ENCODE data around the gene STAT5A.

The STAT5A gene

DNA sequence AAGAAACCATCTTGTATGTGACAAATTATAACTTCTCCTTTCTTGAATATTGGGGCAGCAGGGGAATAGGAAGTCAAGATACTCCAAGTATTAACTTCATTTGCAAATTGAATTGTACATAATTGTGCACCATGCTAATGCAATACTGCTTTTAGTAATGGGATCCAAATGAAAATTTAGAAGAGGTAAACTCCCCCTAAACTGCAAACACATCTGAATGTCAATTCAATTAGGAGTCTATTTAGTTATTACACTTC is 16.6 kb upstream of the STAT5A start:
- peaks cover 2% of the 10 kb centered on the region for H3K4me1 ChIP-seq (ENCODE audit: control insufficient read depth, insufficient read depth, low read depth, low read length)
- peaks cover 12% of the 10 kb centered on the region for H3K79me1 ChIP-seq (replicated peaks; ENCODE audit: low read length, poor library complexity, severe bottlenecking)
- H2BK120ac ChIP-seq (ENCODE audit: low read depth, low read length) = no peak overlapping the region
- H3K4ac ChIP-seq (ENCODE audit: low read depth in 1 of 2, low read length in 2 of 2) = no peak overlapping the region
- no peaks in the 10 kb centered on the region for H3K27me3 ChIP-seq (ENCODE audit: control insufficient read depth in 1 of 2, insufficient read depth in 1 of 2, low read length in 2 of 2)
- H4K91ac ChIP-seq (ENCODE audit: low read length) = no peak overlapping the region
- no peak overlapping the region for H2BK5ac ChIP-seq (ENCODE audit: low read depth, low read length, poor library complexity, severe bottlenecking)
- H2BK15ac ChIP-seq (ENCODE audit: low read depth, poor library complexity, severe bottlenecking) = no peak overlapping the region
- no peak overlapping the region for H2AK5ac ChIP-seq (ENCODE audit: low read length, severe bottlenecking)
- no peak overlapping the region for H3K23ac ChIP-seq (ENCODE audit: low read length in 2 of 2)
- no peak overlapping the region for H3K4me2 ChIP-seq (ENCODE audit: low read length, poor library complexity, severe bottlenecking)
- H2BK12ac ChIP-seq (ENCODE audit: low read length in 2 of 2) = no peak overlapping the region
- no peak overlapping the region for H4K8ac ChIP-seq (ENCODE audit: low read length)
- H3K14ac ChIP-seq (ENCODE audit: low read length in 2 of 2) = no peak overlapping the region
- no peak overlapping the region for H2AFZ ChIP-seq (ENCODE audit: low read depth, low read length)
- H3K18ac ChIP-seq (ENCODE audit: low read depth in 1 of 2, low read length in 2 of 2) = no peak overlapping the region
- H3K27ac ChIP-seq (ENCODE audit: low read length, poor library complexity, severe bottlenecking) = no peak overlapping the region
- H3K9ac ChIP-seq (ENCODE audit: low read length) = no peak overlapping the region
- no peak for DNase-seq
- H3K9me3 ChIP-seq (ENCODE audit: control insufficient read depth, low read length) = no peaks in the 10 kb centered on the region
- no peaks in the 10 kb centered on the region for H3K36me3 ChIP-seq (ENCODE audit: control insufficient read depth in 1 of 2, insufficient read depth in 2 of 2, low read depth in 1 of 2, low read length in 2 of 2)
- no peak overlapping the region for H3K4me3 ChIP-seq (ENCODE audit: insufficient read depth in 1 of 2, low read depth in 1 of 2, low read length in 2 of 2)

DNA sequence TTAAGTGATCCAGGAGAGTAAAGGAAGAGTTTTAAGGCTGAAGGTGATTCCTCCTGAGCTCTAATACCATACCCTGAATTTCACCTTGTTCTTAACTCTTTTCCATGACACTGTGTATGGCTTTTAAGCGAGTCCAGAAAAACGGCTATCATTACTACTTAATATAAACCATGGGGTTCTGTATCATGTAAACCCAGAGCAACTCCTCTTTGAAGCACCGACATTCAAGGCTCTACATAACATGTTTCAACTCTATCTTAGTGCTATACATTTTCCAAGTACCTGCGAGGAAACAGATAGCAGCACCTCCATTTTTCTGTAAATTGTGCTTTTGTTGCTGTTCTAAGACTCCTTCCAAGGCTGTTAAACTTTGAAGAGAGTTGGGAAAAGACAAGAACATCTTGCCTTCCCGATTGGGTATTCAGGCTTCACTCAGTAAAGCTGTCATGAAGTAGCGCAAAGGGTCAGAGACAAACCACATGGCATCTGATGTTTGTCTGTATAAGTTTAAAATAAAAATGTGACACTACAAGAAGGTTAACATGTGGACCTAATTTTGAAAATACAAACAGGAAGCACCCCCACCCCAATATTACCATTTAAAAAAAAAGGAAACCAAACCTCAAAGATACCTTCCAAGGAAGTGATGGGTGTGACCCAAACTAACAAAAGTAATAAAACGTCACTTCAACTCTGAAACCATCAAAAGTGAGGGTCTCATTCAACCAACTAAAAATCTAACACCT is 16.0 kb upstream of the STAT5A start:
- Histone ChIP-seq H2AK5ac (ENCODE audit: low read length, severe bottlenecking) (no peak overlapping the region), H4K91ac (ENCODE audit: low read length) (no peak overlapping the region), H3K4me2 (ENCODE audit: low read length, poor library complexity, severe bottlenecking) (no peak overlapping the region), H3K14ac (ENCODE audit: low read length in 2 of 2) (no peak overlapping the region), H2BK12ac (ENCODE audit: low read length in 2 of 2) (no peak overlapping the region), H3K4me3 (ENCODE audit: insufficient read depth in 1 of 2, low read depth in 1 of 2, low read length in 2 of 2) (no peak overlapping the region), H3K79me1 (replicated peaks; ENCODE audit: low read length, poor library complexity, severe bottlenecking) (peaks cover 12% of the 10 kb centered on the region), H2BK5ac (ENCODE audit: low read depth, low read length, poor library complexity, severe bottlenecking) (no peak overlapping the region), H3K27me3 (ENCODE audit: control insufficient read depth in 1 of 2, insufficient read depth in 1 of 2, low read length in 2 of 2) (no peaks in the 10 kb centered on the region), H3K23ac (ENCODE audit: low read length in 2 of 2) (no peak overlapping the region), H2AFZ (ENCODE audit: low read depth, low read length) (no peak overlapping the region), H4K8ac (ENCODE audit: low read length) (no peak overlapping the region), H2BK15ac (ENCODE audit: low read depth, poor library complexity, severe bottlenecking) (no peak overlapping the region), H3K9me3 (ENCODE audit: control insufficient read depth, low read length) (no peaks in the 10 kb centered on the region), H3K9ac (ENCODE audit: low read length) (no peak overlapping the region), H2BK120ac (ENCODE audit: low read depth, low read length) (no peak overlapping the region), H3K27ac (ENCODE audit: low read length, poor library complexity, severe bottlenecking) (no peak overlapping the region), H3K4ac (ENCODE audit: low read depth in 1 of 2, low read length in 2 of 2) (no peak overlapping the region), H3K4me1 (ENCODE audit: control insufficient read depth, insufficient read depth, low read depth, low read length) (peaks cover 8% of the 10 kb centered on the region), H3K18ac (ENCODE audit: low read depth in 1 of 2, low read length in 2 of 2) (no peak overlapping the region), H3K36me3 (ENCODE audit: control insufficient read depth in 1 of 2, insufficient read depth in 2 of 2, low read depth in 1 of 2, low read length in 2 of 2) (no peaks in the 10 kb centered on the region)
- DNase-seq = no peak
- WGBS = 56% methylated on average over 6 of the region's 7 CpGs

DNA sequence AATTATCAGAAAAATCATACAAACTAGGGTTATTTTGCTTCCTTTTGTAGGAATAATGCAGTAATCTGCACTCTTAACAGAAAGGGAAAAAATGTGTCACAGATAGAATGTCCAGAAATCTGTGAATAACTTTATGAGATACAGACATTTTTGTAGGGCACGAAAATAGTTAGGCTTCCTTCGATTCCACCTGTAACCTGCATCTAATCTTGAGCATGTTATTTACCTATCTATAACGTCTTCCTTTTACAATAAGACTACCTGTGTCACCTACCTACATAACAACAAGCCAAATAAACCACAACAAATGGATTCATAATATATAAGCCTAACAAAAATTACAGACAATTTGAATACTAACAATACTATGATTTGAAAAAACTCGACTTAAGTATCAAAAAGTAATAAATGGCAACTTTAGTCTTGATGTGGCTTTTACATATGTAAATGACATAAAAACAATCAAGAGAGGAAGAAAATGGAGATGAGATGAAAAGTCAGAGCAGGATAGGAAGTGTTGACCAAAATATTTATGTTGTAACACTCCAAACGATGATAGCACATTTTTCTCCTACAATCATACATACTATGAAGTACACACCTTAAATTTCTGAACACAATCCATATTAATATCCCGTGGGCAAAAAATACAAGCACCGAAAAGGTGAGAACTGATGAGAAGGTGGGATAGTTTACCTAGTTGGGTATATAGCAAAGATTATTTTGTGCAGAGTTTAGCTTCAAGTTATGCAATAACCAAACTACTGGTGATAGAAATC is 14.6 kb upstream of the STAT5A start:
- no peak overlapping the region for H2BK120ac ChIP-seq (ENCODE audit: low read depth, low read length)

DNA sequence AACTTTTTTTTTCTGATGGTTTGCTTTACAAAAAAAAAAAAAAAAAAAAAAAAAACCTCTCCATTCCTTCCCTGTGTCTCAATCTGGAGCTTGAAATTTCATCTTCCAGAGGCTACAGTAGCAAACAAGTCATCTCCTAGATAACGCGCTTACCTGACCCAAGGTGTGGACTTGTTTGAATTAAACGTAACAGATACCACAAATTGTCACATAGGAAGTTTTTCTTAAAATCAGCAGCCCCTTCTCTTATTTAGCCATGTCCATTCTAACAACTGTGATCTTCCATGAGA is 14.1 kb upstream of the STAT5A start:
- no peak overlapping the region for H2AK5ac ChIP-seq (ENCODE audit: low read length, severe bottlenecking)
- H3K36me3 ChIP-seq (ENCODE audit: control insufficient read depth in 1 of 2, insufficient read depth in 2 of 2, low read depth in 1 of 2, low read length in 2 of 2) = no peaks in the 10 kb centered on the region
- H2BK15ac ChIP-seq (ENCODE audit: low read depth, poor library complexity, severe bottlenecking) = no peak overlapping the region
- no peak overlapping the region for H3K18ac ChIP-seq (ENCODE audit: low read depth in 1 of 2, low read length in 2 of 2)
- no peak overlapping the region for H2AFZ ChIP-seq (ENCODE audit: low read depth, low read length)
- no peak overlapping the region for H4K8ac ChIP-seq (ENCODE audit: low read length)
- no peak overlapping the region for H3K9ac ChIP-seq (ENCODE audit: low read length)
- no peak overlapping the region for H3K4me3 ChIP-seq (ENCODE audit: insufficient read depth in 1 of 2, low read depth in 1 of 2, low read length in 2 of 2)
- no peak overlapping the region for H3K27ac ChIP-seq (ENCODE audit: low read length, poor library complexity, severe bottlenecking)
- no peak overlapping the region for H4K91ac ChIP-seq (ENCODE audit: low read length)
- H3K14ac ChIP-seq (ENCODE audit: low read length in 2 of 2) = no peak overlapping the region
- DNase-seq = no peak
- H2BK120ac ChIP-seq (ENCODE audit: low read depth, low read length) = no peak overlapping the region
- peaks cover 10% of the 10 kb centered on the region for H3K4me1 ChIP-seq (ENCODE audit: control insufficient read depth, insufficient read depth, low read depth, low read length)
- no peaks in the 10 kb centered on the region for H3K9me3 ChIP-seq (ENCODE audit: control insufficient read depth, low read length)
- no peak overlapping the region for H2BK12ac ChIP-seq (ENCODE audit: low read length in 2 of 2)
- H2BK5ac ChIP-seq (ENCODE audit: low read depth, low read length, poor library complexity, severe bottlenecking) = no peak overlapping the region
- H3K79me1 ChIP-seq (replicated peaks; ENCODE audit: low read length, poor library complexity, severe bottlenecking) = peaks cover 11% of the 10 kb centered on the region
- H3K23ac ChIP-seq (ENCODE audit: low read length in 2 of 2) = no peak overlapping the region
- WGBS = 85% methylated on average over 3 of the region's 3 CpGs
- H3K27me3 ChIP-seq (ENCODE audit: control insufficient read depth in 1 of 2, insufficient read depth in 1 of 2, low read length in 2 of 2) = no peaks in the 10 kb centered on the region
- no peak overlapping the region for H3K4ac ChIP-seq (ENCODE audit: low read depth in 1 of 2, low read length in 2 of 2)
- H3K4me2 ChIP-seq (ENCODE audit: low read length, poor library complexity, severe bottlenecking) = no peak overlapping the region

More for the DNA sequence above, 14.6 kb upstream of the STAT5A start:
- no peak for DNase-seq
- Histone ChIP-seq H3K27me3 (ENCODE audit: control insufficient read depth in 1 of 2, insufficient read depth in 1 of 2, low read length in 2 of 2) (no peaks in the 10 kb centered on the region), H3K27ac (ENCODE audit: low read length, poor library complexity, severe bottlenecking) (no peak overlapping the region), H3K9ac (ENCODE audit: low read length) (no peak overlapping the region), H3K23ac (ENCODE audit: low read length in 2 of 2) (no peak overlapping the region), H3K4ac (ENCODE audit: low read depth in 1 of 2, low read length in 2 of 2) (no peak overlapping the region), H3K4me1 (ENCODE audit: control insufficient read depth, insufficient read depth, low read depth, low read length) (peaks cover 10% of the 10 kb centered on the region), H3K4me2 (ENCODE audit: low read length, poor library complexity, severe bottlenecking) (no peak overlapping the region), H3K36me3 (ENCODE audit: control insufficient read depth in 1 of 2, insufficient read depth in 2 of 2, low read depth in 1 of 2, low read length in 2 of 2) (no peaks in the 10 kb centered on the region), H4K91ac (ENCODE audit: low read length) (no peak overlapping the region), H4K8ac (ENCODE audit: low read length) (no peak overlapping the region), H2BK12ac (ENCODE audit: low read length in 2 of 2) (no peak overlapping the region), H3K4me3 (ENCODE audit: insufficient read depth in 1 of 2, low read depth in 1 of 2, low read length in 2 of 2) (no peak overlapping the region), H3K9me3 (ENCODE audit: control insufficient read depth, low read length) (no peaks in the 10 kb centered on the region), H2BK15ac (ENCODE audit: low read depth, poor library complexity, severe bottlenecking) (no peak overlapping the region), H2BK5ac (ENCODE audit: low read depth, low read length, poor library complexity, severe bottlenecking) (no peak overlapping the region), H3K18ac (ENCODE audit: low read depth in 1 of 2, low read length in 2 of 2) (no peak overlapping the region), H3K14ac (ENCODE audit: low read length in 2 of 2) (no peak overlapping the region), H2AK5ac (ENCODE audit: low read length, severe bottlenecking) (no peak overlapping the region), H2AFZ (ENCODE audit: low read depth, low read length) (no peak overlapping the region), H3K79me1 (replicated peaks; ENCODE audit: low read length, poor library complexity, severe bottlenecking) (peaks cover 12% of the 10 kb centered on the region)
- 90% methylated on average over 4 of the region's 7 CpGs for WGBS

All from mesenchymal stem cell (in vitro differentiated cells and primary cell).